Measurements from ENCODE around the gene F2RL2.

F2RL2 gene

GRCh38 chr5:76582230-76583162 is 40.7 kb downstream of the F2RL2 start:
- TF ChIP-seq SIN3A (IDR thresholded peaks at IDR 0.05; ENCODE audit: borderline replicate concordance, insufficient read depth, low read length) = no peak
- TF ChIP-seq FOXP2 (optimal IDR thresholded peaks at IDR 0.05; ENCODE audit: borderline replicate concordance, extremely low read depth, extremely low read length, insufficient read depth) = no peak
- TF ChIP-seq TAF1 (IDR thresholded peaks at IDR 0.05; ENCODE audit: borderline replicate concordance, insufficient read depth, low read length) = no peak
- no peak for TF ChIP-seq POLR2AphosphoS5 (IDR thresholded peaks at IDR 0.05; ENCODE audit: low read depth, low read length)
- TF ChIP-seq REST (IDR thresholded peaks at IDR 0.05; ENCODE audit: insufficient read depth in 1 of 2, low read depth in 2 of 2, low read length in 2 of 2) = no peak

GRCh38 chr5:76580981-76581380 is 42.2 kb downstream of the F2RL2 start:
- TF ChIP-seq TAF1 (IDR thresholded peaks at IDR 0.05; ENCODE audit: borderline replicate concordance, insufficient read depth, low read length) (no peak), POLR2AphosphoS5 (IDR thresholded peaks at IDR 0.05; ENCODE audit: low read depth, low read length) (no peak), SIN3A (IDR thresholded peaks at IDR 0.05; ENCODE audit: borderline replicate concordance, insufficient read depth, low read length) (no peak), FOXP2 (optimal IDR thresholded peaks at IDR 0.05; ENCODE audit: borderline replicate concordance, extremely low read depth, extremely low read length, insufficient read depth) (no peak), REST (IDR thresholded peaks at IDR 0.05; ENCODE audit: insufficient read depth in 1 of 2, low read depth in 2 of 2, low read length in 2 of 2) (no peak)

GRCh38 chr5:76579166-76579937 is 43.9 kb downstream of the F2RL2 start:
- TF ChIP-seq POLR2AphosphoS5 (IDR thresholded peaks at IDR 0.05; ENCODE audit: low read depth, low read length) (no peak), TAF1 (IDR thresholded peaks at IDR 0.05; ENCODE audit: borderline replicate concordance, insufficient read depth, low read length) (no peak), FOXP2 (optimal IDR thresholded peaks at IDR 0.05; ENCODE audit: borderline replicate concordance, extremely low read depth, extremely low read length, insufficient read depth) (no peak), SIN3A (IDR thresholded peaks at IDR 0.05; ENCODE audit: borderline replicate concordance, insufficient read depth, low read length) (no peak), REST (IDR thresholded peaks at IDR 0.05; ENCODE audit: insufficient read depth in 1 of 2, low read depth in 2 of 2, low read length in 2 of 2) (no peak)

GRCh38 chr5:76576996-76577395 is 46.2 kb downstream of the F2RL2 start:
- TF ChIP-seq TAF1 (IDR thresholded peaks at IDR 0.05; ENCODE audit: borderline replicate concordance, insufficient read depth, low read length) = no peak
- no peak for TF ChIP-seq POLR2AphosphoS5 (IDR thresholded peaks at IDR 0.05; ENCODE audit: low read depth, low read length)
- no peak for TF ChIP-seq SIN3A (IDR thresholded peaks at IDR 0.05; ENCODE audit: borderline replicate concordance, insufficient read depth, low read length)
- TF ChIP-seq FOXP2 (optimal IDR thresholded peaks at IDR 0.05; ENCODE audit: borderline replicate concordance, extremely low read depth, extremely low read length, insufficient read depth) = no peak
- TF ChIP-seq REST (IDR thresholded peaks at IDR 0.05; ENCODE audit: insufficient read depth in 1 of 2, low read depth in 2 of 2, low read length in 2 of 2) = no peak

Data from PFSK-1 (cell line).